ENCODE results near the gene GALNT16.
"Not testable (repeated sequence)": the region's sequence is repeated elsewhere in the genome, so short reads cannot be mapped to it uniquely, and the experiment has no call there.

GALNT16 gene

GRCh38 chr14:69269381-69269780, 9.4 kb downstream of the GALNT16 start:
- TF ChIP-seq CTCF (conservative IDR thresholded peaks at IDR 0.05; ENCODE audit: control insufficient read depth, insufficient read depth, low read depth, low read length): no peak
- no peak for DNase-seq (ENCODE audit: low read depth)
- no peak overlapping the region for H3K4me3 ChIP-seq (ENCODE audit: control insufficient read depth, low read depth, low read length)

DNA sequence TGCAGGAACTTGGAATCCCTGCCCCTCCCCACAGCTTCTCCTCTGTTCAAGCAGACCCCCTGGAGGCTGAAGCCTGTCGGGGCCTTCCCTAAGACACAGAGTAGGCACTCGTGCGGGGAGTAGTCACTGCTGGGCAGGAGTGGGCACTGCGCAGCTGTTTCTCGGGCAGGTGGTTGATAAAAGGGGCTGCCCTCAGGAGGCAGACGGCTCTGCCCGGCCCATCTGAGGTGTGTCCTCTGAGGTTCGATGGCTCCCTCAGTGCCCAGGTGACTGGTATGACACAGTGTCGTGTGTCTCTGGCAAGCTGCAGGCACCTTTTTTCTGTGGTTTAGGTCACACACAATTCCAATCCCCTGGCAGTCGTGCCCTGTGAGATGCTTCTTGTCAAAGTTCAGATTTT, 10.1 kb downstream of the GALNT16 start:
- TF ChIP-seq CTCF (conservative IDR thresholded peaks at IDR 0.05; ENCODE audit: control insufficient read depth, insufficient read depth, low read depth, low read length): no peak

GRCh38 chr14:69270795-69271708, 11.1 kb downstream of the GALNT16 start:
- TF ChIP-seq CTCF (conservative IDR thresholded peaks at IDR 0.05; ENCODE audit: control insufficient read depth, insufficient read depth, low read depth, low read length): no peak
- DNase-seq (ENCODE audit: low read depth): peak; percentile 53
- H3K4me3 ChIP-seq (ENCODE audit: control insufficient read depth, low read depth, low read length): no peak overlapping the region

More for the DNA sequence above, 10.1 kb downstream of the GALNT16 start:
- no peak for DNase-seq (ENCODE audit: low read depth)
- H3K4me3 ChIP-seq (ENCODE audit: control insufficient read depth, low read depth, low read length): no peak overlapping the region

GRCh38 chr14:69274321-69274720, 14.4 kb downstream of the GALNT16 start:
- H3K4me3 ChIP-seq (ENCODE audit: control insufficient read depth, low read depth, low read length): no peak overlapping the region
- TF ChIP-seq CTCF (conservative IDR thresholded peaks at IDR 0.05; ENCODE audit: control insufficient read depth, insufficient read depth, low read depth, low read length): no peak
- DNase-seq (ENCODE audit: low read depth): no peak

- H3K4me3 ChIP-seq (ENCODE audit: control insufficient read depth, low read depth, low read length): no peak overlapping the region
- no peak for TF ChIP-seq CTCF (conservative IDR thresholded peaks at IDR 0.05; ENCODE audit: control insufficient read depth, insufficient read depth, low read depth, low read length)
- DNase-seq (ENCODE audit: low read depth): no peak
Measured at GRCh38 chr14:69275331-69275730, 15.4 kb downstream of the GALNT16 start.

DNA sequence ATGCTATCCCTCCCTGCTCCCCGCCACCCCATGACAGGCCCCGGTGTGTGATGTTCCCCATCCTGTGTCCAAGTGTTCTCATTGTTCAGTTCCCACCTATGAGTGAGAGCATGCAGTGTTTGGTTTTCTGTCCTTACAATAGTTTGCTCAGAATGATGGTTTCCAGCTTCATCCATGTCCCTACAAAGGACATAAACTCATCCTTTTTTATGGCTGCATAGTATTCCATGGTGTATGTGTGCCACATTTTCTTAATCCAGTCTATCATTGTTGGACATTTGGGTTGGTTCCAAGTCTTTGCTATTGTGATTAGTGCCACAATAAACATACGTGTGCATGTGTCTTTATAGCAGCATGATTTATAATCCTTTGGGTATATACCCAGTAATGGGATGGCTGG, 17.4 kb downstream of the GALNT16 start:
- not testable (repeated sequence) for H3K4me3 ChIP-seq (ENCODE audit: control insufficient read depth, low read depth, low read length)

DNA sequence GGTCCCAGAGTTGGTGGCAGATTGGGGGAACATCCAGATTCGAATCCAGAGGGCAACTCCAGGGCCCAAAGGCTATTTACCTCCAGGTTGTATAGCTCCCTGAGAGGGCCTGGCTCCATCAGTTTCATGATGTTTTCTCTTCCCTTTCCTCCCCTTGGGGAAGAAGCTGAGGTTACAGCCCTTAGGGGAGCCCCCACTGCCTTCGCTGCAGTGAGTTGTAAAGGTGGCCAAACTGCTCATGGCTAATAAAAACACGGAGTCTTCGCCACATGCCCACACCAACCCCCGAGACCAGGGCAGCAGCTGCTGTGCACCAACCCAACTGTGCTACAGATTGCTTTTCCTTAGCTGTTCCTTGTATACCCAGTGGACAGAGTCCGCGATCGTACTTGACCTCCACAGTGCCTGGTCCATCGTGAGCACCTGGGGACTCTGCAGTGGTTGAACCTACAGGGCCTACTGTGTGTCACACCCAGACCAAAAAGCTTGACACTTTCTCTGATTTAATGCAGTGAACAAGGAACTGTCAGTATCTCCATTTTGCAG, 20.9 kb downstream of the GALNT16 start:
- no peak for DNase-seq (ENCODE audit: low read depth)
- TF ChIP-seq CTCF (conservative IDR thresholded peaks at IDR 0.05; ENCODE audit: control insufficient read depth, insufficient read depth, low read depth, low read length): no peak
- no peak overlapping the region for H3K4me3 ChIP-seq (ENCODE audit: control insufficient read depth, low read depth, low read length)

More for the DNA sequence above, 17.4 kb downstream of the GALNT16 start:
- DNase-seq (ENCODE audit: low read depth): not testable (repeated sequence)
